ENCODE measurements around the gene LTBP2. TPM values are rescaled to one million over a fixed set of nuclear protein-coding genes. Genes with fewer than 3 reads are reported as not detected.

Gene LTBP2
- total RNA-seq, 1 experiment from 2014 or later: 1.6 TPM

DNA sequence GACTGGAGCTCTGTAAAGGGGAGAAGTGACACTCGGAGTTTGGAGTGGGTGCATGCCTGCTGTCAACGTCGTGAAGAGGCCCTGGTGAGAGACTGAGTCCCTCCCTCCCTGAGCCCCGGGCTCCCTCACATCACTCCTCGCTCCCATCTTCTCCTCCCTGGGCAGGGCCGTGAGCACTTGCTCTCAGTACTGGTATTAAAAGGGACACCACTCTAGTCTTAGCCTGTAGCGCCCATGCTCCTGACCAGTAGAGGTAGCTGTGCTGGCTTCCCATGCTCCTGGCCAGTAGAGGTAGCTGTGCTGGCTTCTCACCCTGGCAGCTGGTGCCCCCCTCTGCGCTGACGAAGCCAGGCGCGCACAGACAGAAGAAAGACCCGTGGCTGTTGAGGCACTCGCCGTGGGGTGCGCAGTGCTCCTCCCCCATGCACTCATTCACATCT lies 103.7 kb downstream of the LTBP2 start:
- DNase-seq (ENCODE audit: low spot score): no peak

GRCh38 chr14:74507840-74508239 lies 104.2 kb downstream of the LTBP2 start:
- no peak for DNase-seq (ENCODE audit: low spot score)

DNA sequence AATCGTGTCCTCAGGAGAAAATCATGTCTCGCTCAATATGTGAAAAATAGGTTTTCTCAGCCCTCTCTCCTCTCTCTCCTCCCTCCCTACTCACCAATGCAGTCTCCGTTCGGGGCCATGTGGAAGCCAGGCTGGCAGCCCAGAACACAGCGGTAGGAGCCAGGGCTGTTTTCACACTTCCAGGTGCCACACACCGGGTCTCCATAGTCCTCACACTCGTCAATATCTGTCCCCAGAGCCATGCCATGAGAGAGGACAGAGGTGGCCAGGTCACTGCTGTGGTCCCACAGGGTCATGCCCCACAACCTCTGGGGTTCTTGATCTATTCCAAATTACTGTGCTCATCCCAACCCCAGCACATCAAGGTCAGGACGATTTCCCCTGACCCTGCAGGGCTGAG lies 105.0 kb downstream of the LTBP2 start:
- no peak for DNase-seq (ENCODE audit: low spot score)

DNA sequence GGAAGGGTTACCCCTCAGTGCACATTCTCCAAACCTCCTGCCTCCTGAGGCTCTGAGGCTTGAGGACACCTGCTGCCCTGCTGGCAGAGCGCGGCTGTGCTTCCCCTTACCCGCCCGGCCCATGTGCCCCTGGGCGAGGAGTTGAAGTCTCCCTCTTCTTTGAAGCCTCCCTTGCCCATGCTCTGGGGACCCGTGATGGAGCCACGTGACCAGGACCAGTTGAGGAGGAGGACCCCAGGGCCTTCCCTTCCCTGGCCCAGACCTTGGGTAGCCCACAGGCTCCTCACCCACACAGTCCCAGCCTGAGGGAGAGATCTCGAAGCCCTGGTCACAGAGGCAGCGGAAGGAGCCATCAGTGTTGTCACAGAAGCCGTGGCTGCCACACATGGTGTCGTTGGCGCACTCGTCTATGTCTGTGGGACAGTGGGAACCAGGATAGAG lies 105.6 kb downstream of the LTBP2 start:
- DNase-seq (ENCODE audit: low spot score): no peak

- no peak for DNase-seq (ENCODE audit: low spot score)
These were observed 106.2 kb downstream of the LTBP2 start for GRCh38 chr14:74505831-74506230.

- no peak for DNase-seq (ENCODE audit: low spot score)
These were observed 106.9 kb downstream of the LTBP2 start for GRCh38 chr14:74504874-74505720.

DNA sequence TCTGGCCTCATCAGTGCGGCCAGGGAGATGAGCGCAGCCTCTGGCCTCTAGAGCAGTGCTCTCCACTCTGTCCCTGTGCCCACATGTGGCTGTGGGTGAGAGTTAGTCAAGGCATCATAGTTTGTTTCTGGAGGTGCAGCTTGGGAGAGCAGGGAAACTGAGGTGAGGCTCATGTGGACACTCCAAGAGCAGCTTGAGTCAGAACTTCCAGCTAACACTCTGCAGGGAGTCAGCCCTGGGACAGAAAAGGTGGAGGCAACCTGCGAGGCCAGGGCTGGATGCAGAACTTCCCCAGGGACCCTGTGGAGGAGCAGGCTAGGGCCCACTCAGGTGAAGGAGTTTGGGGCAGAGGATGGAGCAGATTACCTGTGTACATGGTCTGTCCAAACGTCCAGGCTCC lies 107.6 kb downstream of the LTBP2 start:
- DNase-seq (ENCODE audit: low spot score): no peak

DNA sequence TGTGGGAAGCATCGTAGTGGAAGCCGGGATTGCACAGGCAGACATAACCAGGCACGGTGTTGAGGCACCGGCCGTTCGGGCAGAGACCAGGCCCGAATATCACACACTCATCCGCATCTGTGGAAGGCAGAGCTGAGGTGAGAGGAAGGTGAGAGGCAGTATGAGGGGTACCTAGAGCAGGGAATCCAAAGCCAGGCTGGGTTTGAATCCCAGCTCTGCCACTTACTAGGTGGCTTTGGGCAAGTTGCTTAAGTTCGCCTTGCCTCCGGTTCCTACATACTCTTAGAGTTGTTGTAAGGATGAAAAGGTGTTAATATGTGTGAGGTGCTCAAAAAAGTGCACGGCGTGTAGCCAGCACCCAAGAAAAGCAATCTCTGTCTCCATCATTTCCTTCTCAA lies 108.1 kb downstream of the LTBP2 start:
- DNase-seq (ENCODE audit: low spot score): no peak

DNA sequence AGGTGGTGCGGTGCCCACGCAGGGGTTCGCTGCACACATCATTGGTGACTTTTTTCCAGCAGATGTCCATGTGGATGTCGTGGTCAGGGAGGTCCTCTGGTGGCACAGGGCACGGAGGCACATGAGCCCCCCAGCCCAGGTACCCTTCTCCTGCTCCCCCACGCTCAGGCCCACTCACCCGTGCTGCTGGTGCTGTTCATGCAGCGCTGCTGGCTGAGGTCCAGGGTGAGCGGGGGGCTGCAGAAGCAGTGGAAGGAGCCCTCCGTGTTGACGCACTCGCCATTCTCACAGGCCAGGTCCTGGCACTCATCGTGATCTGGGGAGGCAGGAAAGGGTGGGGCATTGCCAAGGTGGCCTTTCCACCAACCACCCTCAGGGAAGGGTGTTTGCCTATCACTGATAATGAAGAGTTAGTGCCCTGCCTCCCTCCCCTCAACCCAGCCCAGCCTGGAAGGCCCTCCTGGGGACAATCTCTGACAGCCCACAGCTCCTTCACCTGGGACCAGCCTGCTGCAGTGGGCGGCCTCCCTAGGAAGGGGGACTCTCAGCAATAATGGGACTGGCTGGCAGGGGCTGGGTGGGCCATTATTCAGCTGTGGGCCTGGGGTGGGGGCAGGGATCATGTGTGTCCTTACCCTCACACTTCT lies 108.6 kb downstream of the LTBP2 start:
- no peak for DNase-seq (ENCODE audit: low spot score)

- DNase-seq (ENCODE audit: low spot score): peak; percentile 49
These were observed 109.6 kb downstream of the LTBP2 start for GRCh38 chr14:74502236-74503019.

- DNase-seq (ENCODE audit: low spot score): no peak
These were observed 110.3 kb downstream of the LTBP2 start for GRCh38 chr14:74501691-74502090.

DNA sequence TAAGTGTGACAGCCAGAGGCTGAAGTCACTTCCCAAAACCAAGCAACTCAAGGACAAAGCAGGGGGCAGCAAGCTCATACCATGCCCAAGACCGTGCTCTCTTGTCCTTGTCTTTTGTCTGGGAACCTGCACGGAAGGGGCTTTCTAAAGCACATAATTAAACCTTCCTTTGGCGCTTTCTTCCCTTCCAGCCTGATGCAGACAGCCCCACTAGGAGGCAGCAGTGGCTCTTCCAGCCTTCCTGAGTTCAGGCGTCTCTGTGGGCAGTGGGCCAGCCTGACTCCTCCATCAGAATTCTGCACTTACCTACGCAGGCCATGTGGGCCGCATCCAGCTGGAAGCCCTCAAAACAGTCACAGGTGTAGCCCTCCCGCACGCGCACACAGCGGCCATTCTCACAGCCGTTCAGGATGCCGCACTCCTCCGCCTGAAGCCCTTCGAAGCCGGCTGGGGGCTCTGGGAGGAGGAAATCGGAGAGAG lies 110.9 kb downstream of the LTBP2 start:
- DNase-seq (ENCODE audit: low spot score): peak; percentile 70

DNA sequence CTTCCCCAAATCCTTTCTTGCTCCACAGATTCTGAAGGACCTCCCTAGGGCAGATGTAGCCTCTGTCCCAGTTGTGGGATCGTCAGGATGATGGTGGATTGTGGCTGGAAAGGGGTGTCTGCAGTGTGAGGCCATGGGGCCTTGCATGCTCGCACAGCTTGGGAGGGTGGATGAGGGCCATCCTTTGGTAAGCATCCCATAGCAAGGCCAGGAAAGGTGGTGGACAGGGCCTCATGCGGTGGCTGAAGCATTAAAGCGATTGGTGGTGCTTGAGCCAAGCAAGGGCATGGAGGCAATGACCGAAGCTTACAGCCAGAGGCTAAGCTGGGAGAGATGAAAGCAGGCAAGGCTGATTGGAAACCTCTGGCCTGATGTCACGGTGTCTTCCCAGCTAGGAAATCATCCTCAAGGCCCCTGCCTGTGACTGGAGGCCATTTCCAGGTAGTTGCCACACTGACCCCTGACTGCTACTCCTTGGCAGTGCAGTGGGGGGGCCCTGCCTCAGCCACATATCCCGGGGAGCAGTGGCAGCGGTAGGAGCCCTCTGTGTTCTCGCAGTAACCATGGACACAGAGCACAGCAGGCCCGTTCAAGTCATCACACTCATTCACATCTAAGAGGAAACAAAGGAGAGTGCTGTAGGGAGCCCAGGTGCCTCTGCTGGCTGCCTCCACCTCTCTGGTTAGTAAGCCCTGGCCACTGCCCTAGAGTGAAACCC lies 111.5 kb downstream of the LTBP2 start:
- no peak for DNase-seq (ENCODE audit: low spot score)

GRCh38 chr14:74495356-74495755 lies 116.7 kb downstream of the LTBP2 start:
- no peak for DNase-seq (ENCODE audit: low spot score)

GRCh38 chr14:74493343-74494261 lies 118.4 kb downstream of the LTBP2 start, which contains the start of gene ISCA2:
Gene ISCA2 (plus strand): TSS chr14:74493765. CDS start chr14:74493775, 10 bp downstream.
- DNase-seq (ENCODE audit: low spot score): peak; percentile 99

DNA sequence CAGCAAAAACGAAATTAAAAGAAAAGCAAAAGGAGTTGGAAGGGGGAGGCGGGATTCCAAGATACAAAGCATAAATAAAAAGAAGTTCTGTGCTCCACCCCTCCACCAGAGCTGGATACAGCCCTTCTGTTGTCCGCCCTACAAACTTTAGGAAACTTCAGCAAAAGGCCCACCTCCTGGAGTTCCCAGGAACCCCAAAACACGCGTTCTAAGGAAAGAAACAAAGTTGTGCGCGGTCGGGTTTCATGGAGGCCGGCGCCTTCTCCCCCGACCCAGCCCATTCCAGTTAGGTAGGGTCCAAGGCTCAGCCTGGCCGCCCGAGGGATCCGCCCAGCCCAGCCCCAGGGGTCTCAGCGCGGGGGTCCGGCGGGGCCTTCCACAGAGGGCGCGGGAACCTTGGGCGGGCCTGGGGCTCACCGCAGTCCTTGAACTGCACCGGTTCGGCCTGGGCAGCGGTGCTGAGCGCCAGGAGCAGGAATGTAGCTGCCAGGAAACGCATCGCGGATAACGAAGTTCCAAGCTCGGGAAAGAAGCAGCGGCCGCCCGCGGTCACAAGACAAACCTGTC lies 119.2 kb downstream of the LTBP2 start, which contains the start of gene NPC2:
TSS of gene NPC2 (minus strand) at position 530 of the 567 bp plus-strand sequence. CDS start at position 499, 31 bp downstream.
- no peak for DNase-seq (ENCODE audit: low spot score)

DNA sequence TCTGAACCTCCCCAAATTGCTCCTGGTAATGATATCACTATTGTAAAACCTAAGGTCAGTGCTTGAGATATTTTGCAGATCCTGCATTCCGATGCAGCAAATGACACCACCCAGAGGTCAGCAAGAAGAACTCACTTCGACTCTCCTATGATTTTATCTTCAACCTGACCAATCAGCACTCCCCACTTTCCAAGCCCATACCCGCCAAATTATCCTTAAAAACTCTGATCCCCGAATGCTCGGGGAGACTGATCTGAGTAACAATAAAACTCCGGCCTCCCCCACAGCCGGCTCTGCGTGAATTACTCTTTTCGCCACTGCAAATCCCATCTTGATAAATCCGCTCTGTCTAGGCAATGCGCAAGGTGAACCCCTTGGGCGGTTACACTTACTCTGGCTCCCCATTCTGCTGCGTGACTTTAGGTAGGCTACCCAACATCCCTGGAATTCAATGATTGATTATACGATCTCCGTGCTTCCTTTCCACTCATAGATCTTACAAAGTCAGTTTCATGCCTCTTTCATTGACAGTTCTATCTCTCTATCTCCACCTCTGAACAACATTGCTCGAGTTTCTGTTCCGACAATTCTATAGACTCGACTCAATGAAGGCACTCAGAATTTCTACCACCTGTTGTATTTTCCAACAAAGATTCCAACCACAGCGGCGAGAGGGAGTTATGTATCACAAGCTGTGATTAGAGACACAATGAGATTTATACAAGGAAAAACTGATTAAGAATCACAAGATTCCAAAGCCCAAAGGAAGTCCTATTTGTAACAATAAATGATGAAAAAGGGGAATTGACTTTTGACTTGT lies 119.9 kb downstream of the LTBP2 start:
- peak; percentile 48 for DNase-seq (ENCODE audit: low spot score)

GRCh38 chr14:74490486-74490885 lies 121.6 kb downstream of the LTBP2 start:
- no peak for DNase-seq (ENCODE audit: low spot score)
